ENCODE results near the gene ZBTB5. TPM values are rescaled to one million over a fixed set of nuclear protein-coding genes. Genes with fewer than 3 reads are reported as not detected.

Gene ZBTB5
- total and polyA plus RNA-seq, 9 of the 15 experiments (the other 6 are each of a cell fraction or from before 2014, with no cell fraction given), result 2.3 to 43.2 (median 15.5) TPM

GRCh38 chr9:37465249-37466036, at the start of gene ZBTB5 (continued):
- TF ChIP-seq ETS1 (conservative IDR thresholded peaks at IDR 0.05; ENCODE audit: control insufficient read depth, low read depth, low read length) (no peak), POLR3G (IDR thresholded peaks at IDR 0.05; ENCODE audit: extremely low read depth, insufficient read length, insufficient replicate concordance) (no peak), ZBTB33 (CRISPR knock-in tag; IDR thresholded peaks at IDR 0.05) (no peak), NEUROD1 (IDR thresholded peaks at IDR 0.05; ENCODE audit: borderline replicate concordance, low read depth, low read length, partially characterized antibody) (peak; percentile 76), EHMT2 (IDR thresholded peaks at IDR 0.05) (no peak), RCOR1 (IDR thresholded peaks at IDR 0.05; ENCODE audit: borderline replicate concordance in 1 of 2, low read depth in 2 of 2, low read length in 2 of 2) (no peak), LEF1 (IDR thresholded peaks at IDR 0.05) (no peak), HMGXB4 (CRISPR knock-in tag; IDR thresholded peaks at IDR 0.05) (0 out of 2 replicates have a peak, but pooled peaks have one; percentile 21), REST (IDR thresholded peaks at IDR 0.05; ENCODE audit: borderline replicate concordance) (peak; percentile 57; the same call in 1 of the 2 replicates), REST (CRISPR knock-in tag; IDR thresholded peaks at IDR 0.05; ENCODE audit: low read depth) (no peak), MLX (CRISPR knock-in tag; conservative IDR thresholded peaks at IDR 0.05) (no peak), STAG1 (CRISPR knock-in tag; IDR thresholded peaks at IDR 0.05; ENCODE audit: borderline replicate concordance) (no peak)

Measured in K562 (cell line).